ENCODE data around the gene RAN.

Gene RAN

GRCh38 chr12:130922511-130922953 lies 50.7 kb downstream of the RAN start:
- TF ChIP-seq CTCF (IDR thresholded peaks at IDR 0.05; ENCODE audit: low read depth, low read length) = no peak
- DNase-seq (ENCODE audit: extremely low read depth, low read depth) = no peak

DNA sequence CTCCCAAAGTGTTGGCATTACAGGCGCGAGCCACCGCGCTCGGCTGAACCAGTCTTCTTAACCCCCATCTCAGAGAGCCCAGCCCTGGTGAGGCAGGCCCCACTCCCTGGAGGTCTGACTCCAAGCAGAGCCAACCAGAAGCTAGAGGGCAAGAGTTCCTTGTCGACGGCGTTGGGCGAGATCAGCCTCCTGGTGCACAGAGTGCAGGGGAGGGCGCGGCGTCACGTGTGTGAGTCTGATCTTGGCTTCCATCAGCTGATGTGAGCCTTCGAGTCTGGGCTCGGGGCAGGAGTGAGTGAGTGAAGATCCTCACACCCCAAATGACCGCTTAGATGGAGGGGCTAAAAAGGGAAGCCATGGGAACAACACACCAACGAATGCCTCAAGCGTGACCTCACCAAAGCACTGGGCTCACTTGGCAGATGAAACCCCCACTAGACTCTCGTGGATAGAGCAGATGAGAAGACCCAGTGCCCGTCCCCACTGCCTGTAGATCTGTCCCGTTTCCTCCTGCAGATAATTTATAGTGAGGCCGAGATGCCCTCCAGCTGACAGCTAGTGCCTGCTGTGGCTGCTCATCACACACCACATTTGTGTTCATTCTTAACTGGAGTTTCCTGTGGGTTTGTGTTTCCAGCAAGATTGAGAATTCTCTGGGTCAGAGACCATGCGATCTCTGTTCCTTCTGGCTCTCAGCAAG lies 53.2 kb downstream of the RAN start:
- no peak for DNase-seq (ENCODE audit: extremely low read depth, low read depth)
- no peak for TF ChIP-seq CTCF (IDR thresholded peaks at IDR 0.05; ENCODE audit: low read depth, low read length)

GRCh38 chr12:130925666-130926015 lies 53.8 kb downstream of the RAN start:
- DNase-seq (ENCODE audit: extremely low read depth, low read depth) = no peak
- TF ChIP-seq CTCF (IDR thresholded peaks at IDR 0.05; ENCODE audit: low read depth, low read length) = no peak

Measured in AG09319 (cell line).